GM12878 (cell line): Measurements from ENCODE around the gene PRDM9. TPM values are rescaled to one million over a fixed set of nuclear protein-coding genes. Genes with fewer than 3 reads are reported as not detected.
"Not testable (repeated sequence)": the region's sequence is repeated elsewhere in the genome, so short reads cannot be mapped to it uniquely, and the experiment has no call there.

Source experiments
- ATAC-seq: fragments of 200-7000 bp; cut with Tn5 transposase; 3 replicates; pipeline ENCODE4 v1.9.1; 2020; ENCODE audit warnings: mild to moderate bottlenecking, moderate library complexity
- BruUV-seq: library from RNA; stranded (reverse); fragments of 400-500 nt; replicated peaks from 2 replicates; lab custom pipeline; 2021; lab: Mats Ljungman, UMichigan
- CTCF ChIA-PET: fragments of 300-600 bp; sonication (Branson Sonifier 250); formaldehyde crosslinking; extraction: SDS; loops from one replicate; lab custom pipeline; 2021; ENCODE audit warnings: inconsistent platforms; lab: Yijun Ruan, JAX
- POLR2A ChIA-PET: fragments of 350-600 bp; formaldehyde crosslinking; extraction: SDS; loops from one replicate; lab custom pipeline; 2021; ENCODE audit warnings: inconsistent platforms; lab: Charles Lee
- RAD21 ChIA-PET: fragments of 300-600 bp; sonication (Branson Sonifier 250); formaldehyde crosslinking; loops from one replicate; lab custom pipeline; 2023; ENCODE audit warnings: antibody characterized with exemption; ENCODE audit not compliant: unreplicated experiment; lab: Charles Lee
- SMC1A ChIA-PET: fragments of 300-600 bp; sonication (Branson Sonifier 250); formaldehyde crosslinking; loops from one replicate; lab custom pipeline; 2023; ENCODE audit not compliant: unreplicated experiment, uncharacterized antibody; lab: Charles Lee
- DNase-seq: peaks from one replicate; pipeline ENCODE4 v3.0.0-alpha.2; 2011; ENCODE audit warnings: low read depth, low spot score
- FAIRE-seq: peaks from 3 replicates; lab custom pipeline; 2011; peaks lifted over from hg19 to GRCh38; lab: Jason Lieb, UNC
- H2AFZ ChIP-seq: 2 replicates; pipeline ENCODE4 v1.6.0; 2011; ENCODE audit warnings: low read depth, low read length, control low read depth; ENCODE audit not compliant: control insufficient read depth
- H3K27ac ChIP-seq: 2 replicates; pipeline ENCODE4 v1.5.1; 2011; ENCODE audit warnings: control low read depth; ENCODE audit not compliant: control insufficient read depth, insufficient read depth
- H3K27me3 ChIP-seq, 2 experiments: replicated peaks in 1 of 2; 2 replicates each; pipeline versions ENCODE4 v1.6.0 to v1.6.1; 2011; ENCODE audit warnings: low read length in 1 of 2; ENCODE audit not compliant: control insufficient read depth in 2 of 2, insufficient read depth in 2 of 2
- H3K36me3 ChIP-seq, 2 experiments: 2 replicates each; pipeline ENCODE4 v1.5.1; 2011; ENCODE audit warnings: low read length in 1 of 2; ENCODE audit not compliant: control insufficient read depth in 2 of 2, insufficient read depth in 2 of 2
- H3K4me1 ChIP-seq: 2 replicates; pipeline ENCODE4 v1.6.1; 2011; ENCODE audit warnings: mild to moderate bottlenecking, low read length, moderate library complexity, mixed read lengths; ENCODE audit not compliant: control insufficient read depth, insufficient read depth
- H3K4me2 ChIP-seq: 2 replicates; pipeline ENCODE4 v1.6.0; 2011; ENCODE audit warnings: control low read depth; ENCODE audit not compliant: control insufficient read depth, insufficient read depth
- H3K4me3 ChIP-seq: fragments of 200-600 bp; sonication (generic); 2 replicates; pipeline ENCODE4 v1.5.1; 2016
- H3K79me2 ChIP-seq: 2 replicates; pipeline ENCODE4 v1.6.0; 2011; ENCODE audit warnings: low read length; ENCODE audit not compliant: control insufficient read depth, insufficient read depth
- H3K9ac ChIP-seq: 2 replicates; pipeline ENCODE4 v1.8.0; 2011; ENCODE audit warnings: low read length, control low read depth, mixed read lengths; ENCODE audit not compliant: control insufficient read depth, insufficient read depth
- H3K9me3 ChIP-seq: replicated peaks from 3 replicates; pipeline ENCODE4 v1.5.1; 2011; ENCODE audit warnings: mild to moderate bottlenecking, low read length; ENCODE audit not compliant: control insufficient read depth, insufficient read depth
- H4K20me1 ChIP-seq: 2 replicates; pipeline ENCODE4 v1.6.0; 2011; ENCODE audit not compliant: control insufficient read depth, insufficient read depth
- ATF3 ChIP-seq: IDR thresholded peaks from 2 replicates; pipeline ENCODE4 v1.6.1; 2011; ENCODE audit warnings: low read depth, mild to moderate bottlenecking, low read length, moderate library complexity, borderline replicate concordance; ENCODE audit errors: extremely low read depth
- HSF1 ChIP-seq: fragments of 150-350 bp; IDR thresholded peaks from 2 replicates; pipeline ENCODE4 v1.6.1; 2014; ENCODE audit warnings: mild to moderate bottlenecking, low read depth, low read length
- KLF5 ChIP-seq: fragments of 450-650 bp; IDR thresholded peaks from 2 replicates; pipeline ENCODE4 v1.6.1; 2014; ENCODE audit warnings: mild to moderate bottlenecking; ENCODE audit not compliant: partially characterized antibody
- PAX8 ChIP-seq: fragments of 450-650 bp; IDR thresholded peaks from 2 replicates; pipeline ENCODE4 v1.6.1; 2017; ENCODE audit warnings: mild to moderate bottlenecking, moderate library complexity
- SREBF2 ChIP-seq: IDR thresholded peaks from 2 replicates; pipeline ENCODE4 v1.6.1; 2012; ENCODE audit warnings: mild to moderate bottlenecking, low read length
- USF2 ChIP-seq: IDR thresholded peaks from 2 replicates; pipeline ENCODE4 v1.6.1; 2011; ENCODE audit warnings: low read depth, low read length, improper control_type of control experiment, borderline replicate concordance
- WGBS: methylation state at CpG from one replicate; pipeline ENCODE4 v1.1.6; 2016; ENCODE audit warnings: low lambda C conversion rate; ENCODE audit not compliant: insufficient replicate concordance, insufficient coverage; ENCODE audit errors: missing lambda C conversion rate; 5-methylcytosine and 5-hydroxymethylcytosine counted together
- in situ Hi-C: fragments of 300-500 bp; cut with MboI; formaldehyde crosslinking; loops from 9 replicates; pipeline ENCODE4 v1.14.3; 2018; ENCODE audit warnings: mixed read lengths
- intact Hi-C: fragments of 100-400 bp; cut with micrococcal nuclease; formaldehyde crosslinking; loops from one replicate; pipeline ENCODE4 v1.14.2; 2022; ENCODE audit not compliant: unreplicated experiment
- polyA plus RNA-seq, 11 experiments: library from polyadenylated mRNA; depleted of rRNA in 4 of 11; unstranded in 6 of 11; stranded (reverse) in 5 of 11; fragments of >200 nt; fragmentation: Nextera tagmentation in 4 of 11; fragmentation: Illumina TruSeq in 1 of 11; extraction: Ambion mirVana in 4 of 11; extraction: Trizol in 1 of 11; gene quantifications; 1 replicate in 1 of 11; 2 replicates in 10 of 11; pipeline versions ENCODE4 v1.2.1 to v1.2.3, GENCODE V29; 2011 to 2016; ENCODE audit warnings: inconsistent platforms in 2 of 11, missing spikeins in 2 of 11, low read depth in 1 of 11
- total RNA-seq, 4 experiments: library from RNA; depleted of rRNA in 3 of 4; stranded (reverse); fragments of >200 nt in 3 of 4; fragmentation: Illumina TruSeq in 1 of 4; extraction: Trizol in 1 of 4; gene quantifications; 2 replicates each; pipeline versions ENCODE4 v1.2.1 to v1.2.3, GENCODE V29; 2013 to 2021

PRDM9 gene
- total and polyA plus RNA-seq, 10 of the 15 experiments (the other 5 are each of a cell fraction or from before 2014, with no cell fraction given) = not detected

- Histone ChIP-seq H3K4me3 (no peak overlapping the region), H2AFZ (no peak overlapping the region), H3K9me3 (no peaks in the 10 kb centered on the region), H4K20me1 (no peaks in the 10 kb centered on the region), H3K36me3 (no peaks in the 10 kb centered on the region), H3K9ac (no peak overlapping the region), H3K27ac (no peak overlapping the region), H3K79me2 (no peaks in the 10 kb centered on the region), H3K4me1 (no peaks in the 10 kb centered on the region), H3K27me3 (no peaks in the 10 kb centered on the region; a peak in 1 of 4 replicates), H3K4me2 (no peak overlapping the region)
- CTCF ChIA-PET = no interaction called here
- BruUV-seq = no TSS peak
- no peak for DNase-seq
- SMC1A ChIA-PET = no interaction called here
- RAD21 ChIA-PET = no interaction called here
- intact Hi-C loops = no loop called here
- no peak for ATAC-seq
- no peak for FAIRE-seq
- in situ Hi-C loops = no loop called here
- POLR2A ChIA-PET = no interaction called here
- TF ChIP-seq USF2 (no peak), HSF1 (no peak), KLF5 (no peak), SREBF2 (no peak), ATF3 (no peak), PAX8 (no peak)
Measured at GRCh38 chr5:23525751-23526150, 18.3 kb downstream of the PRDM9 start.

- BruUV-seq, H3K9me3 ChIP-seq, intact Hi-C loops, H2AFZ ChIP-seq, ATAC-seq, POLR2A ChIA-PET, RAD21 ChIA-PET, H3K4me1 ChIP-seq, H3K4me3 ChIP-seq, H3K27ac ChIP-seq, SMC1A ChIA-PET, DNase-seq, H3K4me2 ChIP-seq, H3K36me3 ChIP-seq, CTCF ChIA-PET, FAIRE-seq, H3K27me3 ChIP-seq, H3K9ac ChIP-seq, H3K79me2 ChIP-seq, in situ Hi-C loops, H4K20me1 ChIP-seq: not testable (repeated sequence)
- 23% methylated on average over 3 of the region's 5 CpGs for WGBS
Measured at GRCh38 chr5:23526616-23527015, 19.2 kb downstream of the PRDM9 start.

- 63% methylated on average over 14 of the region's 15 CpGs for WGBS
- H3K9me3 ChIP-seq, H3K27me3 ChIP-seq, BruUV-seq, POLR2A ChIA-PET, H3K36me3 ChIP-seq, H3K4me2 ChIP-seq, ATAC-seq, CTCF ChIA-PET, H3K27ac ChIP-seq, DNase-seq, in situ Hi-C loops, H4K20me1 ChIP-seq, H3K9ac ChIP-seq, H2AFZ ChIP-seq, H3K4me3 ChIP-seq, H3K4me1 ChIP-seq, FAIRE-seq, H3K79me2 ChIP-seq, RAD21 ChIA-PET, intact Hi-C loops, SMC1A ChIA-PET: not testable (repeated sequence)
Measured at GRCh38 chr5:23527216-23527920, 20.0 kb downstream of the PRDM9 start.
